ENCODE measurements around the gene ILF2. TPM values are rescaled to one million over a fixed set of nuclear protein-coding genes. Genes with fewer than 3 reads are reported as not detected.

ILF2 gene
- polyA plus RNA-seq, 1 donor (not counting 4 experiments of a cell fraction or from before 2014, with no cell fraction given) = 232 TPM

GRCh38 chr1:153682730-153683129 is 11.9 kb upstream of the ILF2 start:
- TF ChIP-seq EZH2 (IDR thresholded peaks at IDR 0.05; ENCODE audit: low read length) = no peak
- TF ChIP-seq, protein P1, sequence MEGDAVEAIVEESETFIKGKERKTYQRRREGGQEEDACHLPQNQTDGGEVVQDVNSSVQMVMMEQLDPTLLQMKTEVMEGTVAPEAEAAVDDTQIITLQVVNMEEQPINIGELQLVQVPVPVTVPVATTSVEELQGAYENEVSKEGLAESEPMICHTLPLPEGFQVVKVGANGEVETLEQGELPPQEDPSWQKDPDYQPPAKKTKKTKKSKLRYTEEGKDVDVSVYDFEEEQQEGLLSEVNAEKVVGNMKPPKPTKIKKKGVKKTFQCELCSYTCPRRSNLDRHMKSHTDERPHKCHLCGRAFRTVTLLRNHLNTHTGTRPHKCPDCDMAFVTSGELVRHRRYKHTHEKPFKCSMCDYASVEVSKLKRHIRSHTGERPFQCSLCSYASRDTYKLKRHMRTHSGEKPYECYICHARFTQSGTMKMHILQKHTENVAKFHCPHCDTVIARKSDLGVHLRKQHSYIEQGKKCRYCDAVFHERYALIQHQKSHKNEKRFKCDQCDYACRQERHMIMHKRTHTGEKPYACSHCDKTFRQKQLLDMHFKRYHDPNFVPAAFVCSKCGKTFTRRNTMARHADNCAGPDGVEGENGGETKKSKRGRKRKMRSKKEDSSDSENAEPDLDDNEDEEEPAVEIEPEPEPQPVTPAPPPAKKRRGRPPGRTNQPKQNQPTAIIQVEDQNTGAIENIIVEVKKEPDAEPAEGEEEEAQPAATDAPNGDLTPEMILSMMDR (optimal IDR thresholded peaks at IDR 0.05 in 1 of 3, IDR thresholded peaks at IDR 0.05 in 1 of 3, conservative IDR thresholded peaks at IDR 0.05 in 1 of 3; ENCODE audit: extremely low read depth in 1 of 3, insufficient read depth in 2 of 3, low read length in 3 of 3) = no peak
- no peaks in the 10 kb centered on the region for H3K36me3 ChIP-seq (ENCODE audit: control insufficient read depth in 2 of 2, extremely low read depth in 1 of 2, insufficient read depth in 2 of 2, low read length in 2 of 2)
- no peaks in the 10 kb centered on the region for H4K20me1 ChIP-seq (ENCODE audit: control insufficient read depth, extremely low read depth, insufficient read depth, low read length)
- H2AFZ ChIP-seq (ENCODE audit: control insufficient read depth, low read length) = no peak overlapping the region
- H3K4me3 ChIP-seq (ENCODE audit: control insufficient read depth in 2 of 3, extremely low read depth in 1 of 3, insufficient read depth in 2 of 3, low read depth in 1 of 3, low read length in 3 of 3) = no peak overlapping the region
- no peaks in the 10 kb centered on the region for H3K9me3 ChIP-seq (ENCODE audit: control insufficient read depth, low read depth, low read length)
- peaks cover 11% of the 10 kb centered on the region for H3K4me1 ChIP-seq (ENCODE audit: control insufficient read depth, extremely low read depth, insufficient read depth, low read length)
- DNase-seq (ENCODE audit: low read depth, low spot score) (no peak), FAIRE-seq (no peak)
- H3K9ac ChIP-seq (ENCODE audit: control insufficient read depth, extremely low read depth, insufficient read depth, low read length) = no peak overlapping the region
- H3K9me1 ChIP-seq (ENCODE audit: control insufficient read depth, extremely low read depth, insufficient read depth, low read length) = no peaks in the 10 kb centered on the region
- no peaks in the 10 kb centered on the region for H3K79me2 ChIP-seq (ENCODE audit: control insufficient read depth, insufficient read depth, low read length)
- dilution Hi-C loops (cut with MboI; ENCODE audit: extremely low pct_ligation_motif_present, low sequenced_read_pairs) = loop anchor here (10.0 kb wide), 1 partner anchor 62 kb away; no protein-coding TSS in a partner anchor
- H3K27ac ChIP-seq (ENCODE audit: control insufficient read depth, insufficient read depth, low read length) = no peak overlapping the region
- H3K27me3 ChIP-seq (ENCODE audit: control insufficient read depth, extremely low read depth, insufficient read depth, low read length) = peaks cover 53% of the 10 kb centered on the region
- no peak overlapping the region for H3K4me2 ChIP-seq (ENCODE audit: control insufficient read depth, extremely low read depth, insufficient read depth, low read depth, low read length)

- dilution Hi-C loops (cut with MboI; ENCODE audit: extremely low pct_ligation_motif_present, low sequenced_read_pairs) = loop anchor here (10.0 kb wide), 1 partner anchor 65 kb away; no protein-coding TSS in a partner anchor
- TF ChIP-seq, protein P1 (optimal IDR thresholded peaks at IDR 0.05 in 1 of 3, IDR thresholded peaks at IDR 0.05 in 1 of 3, conservative IDR thresholded peaks at IDR 0.05 in 1 of 3; ENCODE audit: extremely low read depth in 1 of 3, insufficient read depth in 2 of 3, low read length in 3 of 3) = no peak
- no peak for TF ChIP-seq EZH2 (IDR thresholded peaks at IDR 0.05; ENCODE audit: low read length)
- Histone ChIP-seq H4K20me1 (ENCODE audit: control insufficient read depth, extremely low read depth, insufficient read depth, low read length) (no peaks in the 10 kb centered on the region), H3K4me3 (ENCODE audit: control insufficient read depth in 2 of 3, extremely low read depth in 1 of 3, insufficient read depth in 2 of 3, low read depth in 1 of 3, low read length in 3 of 3) (no peak overlapping the region), H2AFZ (ENCODE audit: control insufficient read depth, low read length) (no peak overlapping the region), H3K36me3 (ENCODE audit: control insufficient read depth in 2 of 2, extremely low read depth in 1 of 2, insufficient read depth in 2 of 2, low read length in 2 of 2) (no peaks in the 10 kb centered on the region), H3K9ac (ENCODE audit: control insufficient read depth, extremely low read depth, insufficient read depth, low read length) (no peak overlapping the region), H3K79me2 (ENCODE audit: control insufficient read depth, insufficient read depth, low read length) (no peaks in the 10 kb centered on the region), H3K27ac (ENCODE audit: control insufficient read depth, insufficient read depth, low read length) (no peak overlapping the region), H3K4me2 (ENCODE audit: control insufficient read depth, extremely low read depth, insufficient read depth, low read depth, low read length) (no peak overlapping the region), H3K9me1 (ENCODE audit: control insufficient read depth, extremely low read depth, insufficient read depth, low read length) (no peaks in the 10 kb centered on the region), H3K4me1 (ENCODE audit: control insufficient read depth, extremely low read depth, insufficient read depth, low read length) (peaks cover 11% of the 10 kb centered on the region), H3K27me3 (ENCODE audit: control insufficient read depth, extremely low read depth, insufficient read depth, low read length) (peaks cover 42% of the 10 kb centered on the region), H3K9me3 (ENCODE audit: control insufficient read depth, low read depth, low read length) (no peaks in the 10 kb centered on the region)
- DNase-seq (ENCODE audit: low read depth, low spot score) = no peak
- no peak for FAIRE-seq
Observed at GRCh38 chr1:153680120-153680403, 9.3 kb upstream of the ILF2 start.

All from keratinocyte (primary cell).